Right hindlimb (tissue), 1 donor: ENCODE results near the gene SUPT6H.
"Not testable (repeated sequence)": the region's sequence is repeated elsewhere in the genome, so short reads cannot be mapped to it uniquely, and the experiment has no call there.

ENCODE experiments used
- DNase-seq: peaks from one replicate; pipeline ENCODE4 v3.0.0-alpha.2; 2018

Gene SUPT6H

DNA sequence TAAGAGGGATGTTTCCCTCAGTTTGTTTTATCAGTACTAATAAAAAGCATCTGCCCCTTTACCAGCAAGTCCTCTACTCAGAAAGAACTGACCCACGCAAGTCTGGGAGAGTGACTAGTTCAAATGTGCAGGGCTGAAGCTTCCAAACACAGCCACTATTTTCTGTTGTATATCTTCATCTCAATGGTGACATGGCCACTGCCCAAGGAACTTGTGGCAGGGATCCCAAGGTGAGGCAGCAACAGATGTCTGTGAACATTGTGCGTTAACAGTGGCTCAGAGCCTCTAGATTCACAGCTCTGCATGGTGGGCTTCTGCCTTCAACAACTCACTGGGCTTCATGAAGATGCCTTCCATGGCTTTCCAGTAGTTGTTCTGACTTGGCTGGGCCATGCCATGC is 13.3 kb upstream of the SUPT6H start:
- DNase-seq: no peak

DNA sequence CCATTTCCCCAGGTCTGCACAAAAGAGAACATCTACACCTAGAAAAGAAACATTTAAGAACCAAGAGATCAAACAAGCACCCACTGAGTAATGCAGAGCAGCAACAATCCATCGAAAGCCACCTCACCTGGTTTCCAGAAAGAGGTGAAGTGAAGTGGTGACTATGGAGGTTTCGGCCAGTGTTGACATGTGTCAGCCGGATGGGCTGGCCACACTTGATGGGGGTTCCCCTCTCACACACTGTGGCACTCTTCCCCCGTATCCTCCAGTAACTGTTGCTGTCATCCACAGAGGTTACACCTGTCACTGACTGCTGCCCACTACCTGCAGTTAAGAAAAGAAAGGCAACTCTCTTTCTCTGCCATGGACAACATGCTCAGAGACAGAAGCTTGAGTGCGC is 6.8 kb upstream of the SUPT6H start:
- DNase-seq: no peak

DNA sequence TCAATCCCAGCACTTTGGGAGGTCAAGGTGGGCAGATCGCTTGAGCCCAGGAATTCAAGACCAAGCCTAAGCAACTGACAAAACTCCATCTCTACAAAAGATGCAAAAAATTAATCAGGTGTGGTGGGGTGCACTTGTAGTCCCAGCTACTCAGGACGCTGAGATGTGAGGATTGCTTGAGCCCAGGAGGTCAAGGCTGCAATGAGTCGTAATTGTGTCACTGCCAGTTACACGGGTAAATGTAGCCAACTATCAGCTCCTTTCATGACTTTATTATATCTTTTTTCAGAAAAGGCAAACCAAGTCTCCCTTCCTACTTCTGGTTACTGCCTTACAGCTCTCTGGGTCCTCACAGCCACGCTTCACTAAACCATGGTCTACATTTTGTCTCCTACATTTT is 4.2 kb upstream of the SUPT6H start:
- DNase-seq: no peak

DNA sequence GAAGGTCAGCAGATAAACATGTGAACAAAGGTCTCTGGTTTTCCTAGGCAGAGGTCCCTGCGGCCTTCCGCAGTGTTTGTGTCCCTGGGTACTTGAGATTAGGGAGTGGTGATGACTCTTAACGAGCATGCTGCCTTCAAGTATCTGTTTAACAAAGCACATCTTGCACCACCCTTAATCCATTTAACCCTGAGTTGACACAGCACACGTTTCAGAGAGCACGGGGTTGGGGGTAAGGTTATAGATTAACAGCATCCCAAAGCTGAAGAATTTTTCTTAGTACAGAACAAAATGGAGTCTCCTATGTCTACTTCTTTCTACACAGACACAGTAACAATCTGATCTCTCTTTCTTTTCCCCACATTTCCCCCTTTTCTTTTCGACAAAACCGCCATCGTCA is 3.7 kb upstream of the SUPT6H start:
- not testable (repeated sequence) for DNase-seq

DNA sequence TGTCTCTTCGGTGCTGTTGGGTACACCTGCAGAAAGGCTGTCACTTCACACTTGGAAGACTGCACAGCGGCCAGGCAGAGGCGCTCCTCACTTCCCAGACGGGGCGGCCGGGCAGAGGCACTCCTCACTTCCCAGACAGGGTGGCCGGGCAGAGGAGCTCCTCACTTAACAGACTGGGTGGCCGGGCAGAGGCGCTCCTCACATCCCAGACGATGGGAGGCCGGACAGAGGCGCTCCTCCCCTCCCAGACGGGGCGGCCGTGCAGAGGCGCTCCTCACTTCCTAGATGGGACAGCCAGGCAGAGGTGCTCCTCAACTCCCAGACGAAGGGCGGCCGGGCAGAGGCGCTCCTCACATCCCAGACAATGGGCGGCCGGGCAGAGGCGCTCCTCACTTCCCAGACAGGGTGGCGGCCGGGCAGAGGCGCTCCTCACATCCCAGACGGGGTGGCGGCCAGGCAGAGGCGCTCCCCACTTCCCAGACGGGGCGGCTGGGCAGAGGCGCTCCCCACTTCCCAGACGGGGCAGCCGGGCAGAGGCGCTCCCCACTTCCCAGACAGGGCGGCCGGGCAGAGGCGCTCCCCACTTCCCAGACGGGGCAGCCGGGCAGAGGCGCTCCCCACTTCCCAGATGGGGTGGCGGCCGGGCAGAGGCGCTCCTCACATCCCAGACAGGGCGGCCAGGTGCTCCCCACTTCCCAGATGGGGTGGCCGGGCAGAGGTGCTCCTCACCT is 3.1 kb upstream of the SUPT6H start:
- DNase-seq: not testable (repeated sequence)

DNA sequence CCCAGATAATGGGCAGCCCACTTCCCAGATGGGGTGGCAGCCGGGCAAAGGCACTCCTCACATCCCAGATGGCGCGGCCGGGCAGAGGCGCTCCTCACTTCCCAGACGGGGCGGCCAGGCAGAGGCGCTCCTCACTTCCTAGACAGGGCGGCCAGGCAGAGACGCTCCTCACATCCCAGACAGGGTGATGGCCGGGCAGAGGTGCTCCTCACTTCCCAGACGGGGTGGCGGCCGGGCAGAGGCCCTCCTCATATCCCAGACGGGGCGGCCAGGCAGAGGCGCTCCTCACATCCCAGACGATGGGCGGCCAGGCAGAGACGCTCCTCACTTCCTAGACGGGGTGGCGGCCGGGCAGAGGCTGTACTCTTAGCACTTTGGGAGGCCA is 2.5 kb upstream of the SUPT6H start:
- DNase-seq: not testable (repeated sequence)

DNA sequence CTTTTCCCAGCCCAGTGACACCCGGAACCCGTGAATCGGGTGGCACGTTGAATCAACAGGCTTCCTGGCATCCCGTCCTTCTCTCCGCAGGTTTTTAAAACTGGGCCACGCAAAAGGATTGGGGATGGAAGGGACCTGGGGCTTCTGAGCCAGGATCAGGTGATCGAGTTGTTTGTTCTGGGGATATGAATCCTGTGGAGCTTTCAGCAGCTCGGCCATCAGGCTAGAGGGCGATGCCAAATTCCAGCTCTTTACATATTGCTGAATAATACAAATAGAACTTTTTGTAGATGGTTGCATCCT is 473 bp downstream of the SUPT6H start:
- no peak for DNase-seq

DNA sequence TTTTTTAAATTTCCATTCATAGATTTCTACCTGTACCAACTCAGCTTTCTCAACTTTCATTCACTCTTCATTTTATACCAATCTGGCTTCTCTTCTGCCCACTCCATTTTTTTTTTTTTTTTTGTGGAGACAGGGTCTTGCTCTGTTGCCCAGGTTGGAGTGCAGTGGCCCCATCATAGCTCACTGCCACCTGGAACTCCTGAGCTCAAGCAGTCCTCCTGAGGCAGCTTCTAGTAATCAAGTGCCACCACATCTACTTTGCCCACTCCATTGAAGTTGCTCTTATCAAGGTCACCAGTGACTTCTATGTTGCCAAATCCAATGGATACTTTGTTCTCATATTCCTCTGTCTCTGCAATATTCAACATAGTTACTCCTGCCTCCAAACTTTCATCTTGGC is 1.7 kb downstream of the SUPT6H start:
- no peak for DNase-seq

DNA sequence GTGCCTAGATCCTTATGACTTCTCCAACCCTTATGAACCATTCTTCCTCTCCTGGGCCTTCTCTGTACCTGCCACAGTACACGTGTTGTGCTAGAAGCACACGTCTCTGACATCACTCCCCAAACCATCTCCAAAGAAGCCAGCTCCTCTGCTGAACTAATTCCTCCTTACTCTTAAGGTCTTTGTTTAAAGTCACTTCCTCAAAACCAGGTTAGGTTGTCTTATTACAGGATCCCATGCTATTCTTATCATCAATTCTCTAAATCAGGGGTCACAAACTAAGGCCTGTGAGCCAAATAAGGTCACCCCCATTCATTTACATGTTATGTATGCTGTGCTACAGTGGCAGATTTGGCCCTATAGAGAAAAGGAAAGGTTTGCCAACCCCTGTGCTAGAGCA is 4.0 kb downstream of the SUPT6H start:
- DNase-seq: no peak

DNA sequence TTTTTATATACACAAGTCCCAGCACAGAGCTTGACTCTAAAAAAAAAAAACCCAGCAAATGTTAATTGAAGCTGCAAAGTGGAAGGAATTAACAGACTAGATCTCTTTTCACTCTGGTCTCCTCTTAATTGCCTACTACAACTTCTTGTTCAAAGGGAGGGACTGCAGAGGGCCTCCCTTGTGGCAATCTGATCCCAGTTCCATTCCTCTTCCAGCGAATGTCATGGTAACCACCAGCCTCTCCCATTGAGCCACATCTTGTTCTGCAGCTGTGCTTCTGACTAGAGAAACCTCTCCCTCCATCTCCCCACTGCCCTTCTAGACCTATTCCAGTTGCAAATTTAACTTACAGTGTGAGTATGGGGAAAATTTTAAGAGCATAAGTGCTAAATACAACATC is 5.9 kb downstream of the SUPT6H start:
- no peak for DNase-seq

DNA sequence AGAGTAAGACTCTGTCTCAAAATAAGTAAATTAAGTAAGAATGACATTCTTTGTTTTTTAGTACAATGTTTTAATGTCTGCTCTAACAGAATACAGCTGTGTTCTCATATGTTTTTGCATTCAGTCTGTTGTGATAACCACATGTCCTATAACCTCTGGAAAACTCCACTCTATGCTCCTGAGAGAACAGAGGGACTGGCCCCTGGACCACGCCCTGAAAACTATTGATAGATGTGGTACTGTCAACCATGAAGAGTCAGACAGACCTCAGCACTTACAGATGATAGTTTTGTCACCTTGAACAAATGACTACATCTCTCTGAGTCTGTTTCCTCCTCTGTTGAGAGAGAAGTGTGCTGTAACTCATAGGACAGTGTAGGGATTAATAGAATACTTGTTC is 7.9 kb downstream of the SUPT6H start:
- DNase-seq: no peak

DNA sequence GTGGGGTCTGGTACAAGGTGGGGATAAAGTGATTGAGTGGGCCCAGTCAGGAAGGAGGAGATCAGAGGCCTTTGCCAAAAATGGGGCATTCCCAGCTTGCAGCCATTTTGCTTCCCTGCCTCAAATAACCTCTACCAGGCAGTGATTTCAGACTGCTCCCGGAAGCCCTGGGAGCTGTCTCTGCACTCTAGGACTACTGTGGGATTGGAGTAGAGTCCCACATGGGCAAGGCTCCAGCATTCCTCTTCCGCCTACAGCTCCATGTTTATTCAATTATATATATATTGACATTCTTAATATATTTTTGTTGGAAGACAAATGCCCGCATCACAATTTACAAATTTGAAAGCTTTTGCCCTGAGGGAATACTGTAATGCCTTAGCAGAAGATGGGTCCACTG is 13.5 kb downstream of the SUPT6H start:
- DNase-seq: no peak

DNA sequence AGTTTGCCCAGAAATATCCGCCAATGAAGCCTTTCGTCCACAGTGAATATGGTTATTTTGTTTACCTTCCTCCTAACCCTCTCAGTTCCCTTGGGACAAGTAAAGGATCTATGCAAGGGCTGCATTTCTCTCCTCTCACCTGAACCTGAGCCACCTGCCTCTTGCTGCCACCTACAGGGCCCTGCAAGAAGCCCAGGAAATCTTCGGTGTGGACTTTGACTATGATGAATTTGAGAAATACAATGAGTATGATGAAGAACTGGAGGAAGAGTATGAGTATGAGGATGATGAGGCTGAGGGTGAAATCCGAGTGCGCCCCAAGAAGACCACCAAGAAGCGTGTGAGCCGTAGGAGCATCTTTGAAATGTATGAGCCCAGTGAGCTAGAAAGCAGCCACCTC is 14.0 kb downstream of the SUPT6H start:
- DNase-seq: no peak

DNA sequence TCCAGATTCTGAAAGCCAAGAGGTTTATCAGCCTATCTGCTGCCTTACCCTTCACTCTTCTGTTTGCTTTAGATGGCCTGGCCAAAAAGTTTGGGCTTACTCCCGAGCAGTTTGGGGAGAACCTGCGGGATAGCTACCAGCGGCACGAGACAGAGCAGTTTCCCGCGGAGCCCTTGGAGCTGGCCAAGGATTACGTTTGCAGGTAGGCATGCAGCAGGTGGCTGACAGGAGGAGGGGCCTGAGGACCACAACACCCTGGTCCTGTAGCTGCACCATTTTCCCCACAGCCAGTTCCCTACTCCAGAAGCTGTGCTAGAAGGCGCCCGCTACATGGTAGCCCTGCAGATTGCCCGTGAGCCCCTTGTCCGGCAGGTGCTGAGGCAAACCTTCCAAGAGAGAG is 20.6 kb downstream of the SUPT6H start:
- no peak for DNase-seq

DNA sequence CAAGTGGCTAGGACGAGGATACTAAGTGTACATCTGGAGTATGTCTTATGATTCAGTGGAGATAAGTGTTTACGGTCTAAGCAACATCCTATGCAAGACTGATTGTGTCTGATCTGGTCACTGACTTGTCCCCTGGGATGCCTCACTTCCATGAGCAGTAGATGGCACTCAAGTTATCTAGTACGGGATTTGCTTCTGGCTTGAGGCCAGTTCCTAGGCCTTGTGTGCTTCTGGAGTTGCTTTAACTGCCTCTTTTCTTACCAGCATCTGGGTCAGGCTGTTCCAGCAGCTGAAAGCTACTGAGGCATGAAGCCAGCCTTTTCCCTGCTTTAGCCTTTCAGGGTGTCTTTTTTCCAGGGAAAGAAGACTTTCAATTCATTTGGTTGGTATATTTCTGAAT is 23.0 kb downstream of the SUPT6H start:
- DNase-seq: no peak

DNA sequence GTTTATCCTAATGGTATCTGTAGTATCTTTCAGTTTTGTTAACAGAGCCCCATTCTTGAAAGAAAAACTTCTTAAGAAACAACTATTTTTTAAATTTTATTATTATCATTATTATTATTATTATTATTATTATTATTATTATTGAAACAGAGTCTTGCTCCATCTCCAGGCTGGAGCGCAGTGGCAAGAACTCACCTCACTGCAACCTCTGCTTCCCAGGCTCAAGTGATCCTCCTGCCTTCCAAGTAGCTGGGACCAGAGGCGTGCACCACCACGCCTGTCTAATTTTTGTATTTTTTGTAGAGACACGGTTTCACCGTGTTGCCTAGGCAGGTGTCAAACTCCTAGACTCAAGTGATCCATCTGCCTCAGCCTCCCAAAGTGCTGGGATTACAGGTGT is 23.4 kb downstream of the SUPT6H start:
- no peak for DNase-seq

DNA sequence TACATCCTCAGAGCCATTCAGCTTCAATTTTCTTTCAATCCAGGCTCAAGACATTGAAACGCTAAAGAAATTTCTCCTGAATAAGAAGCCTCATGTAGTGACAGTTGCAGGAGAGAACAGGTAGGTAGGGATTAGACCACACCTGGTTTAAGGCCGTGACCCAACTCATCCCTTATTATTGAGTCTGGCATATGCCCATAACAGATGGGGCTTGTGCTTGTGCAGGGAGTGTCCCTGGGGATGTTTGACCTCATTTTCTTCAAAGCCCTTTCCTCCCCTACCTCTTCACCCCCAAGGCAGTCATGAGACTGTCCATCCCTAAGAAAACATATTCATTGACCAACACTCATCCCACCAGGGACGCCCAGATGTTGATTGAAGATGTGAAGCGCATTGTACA is 24.3 kb downstream of the SUPT6H start:
- DNase-seq: no peak

DNA sequence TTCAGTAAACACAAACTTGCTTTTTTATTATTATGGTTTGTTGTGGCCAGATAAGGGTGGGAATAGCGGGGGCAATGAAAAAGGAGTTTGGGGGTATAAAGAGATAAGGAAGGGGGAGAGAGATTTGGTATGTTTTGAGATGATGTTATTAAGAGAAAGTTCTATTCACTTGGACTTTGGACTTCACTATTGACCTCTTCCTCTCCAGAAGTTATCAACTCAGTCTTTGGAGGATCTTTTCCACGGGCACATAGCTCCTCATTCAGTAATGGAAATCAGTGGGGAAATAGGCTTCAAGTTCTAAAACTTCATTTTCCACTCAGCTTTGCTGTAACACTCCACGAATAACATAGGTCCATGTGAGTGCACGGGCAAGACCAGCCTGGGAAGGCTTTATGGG is 26.5 kb downstream of the SUPT6H start:
- DNase-seq: no peak

DNA sequence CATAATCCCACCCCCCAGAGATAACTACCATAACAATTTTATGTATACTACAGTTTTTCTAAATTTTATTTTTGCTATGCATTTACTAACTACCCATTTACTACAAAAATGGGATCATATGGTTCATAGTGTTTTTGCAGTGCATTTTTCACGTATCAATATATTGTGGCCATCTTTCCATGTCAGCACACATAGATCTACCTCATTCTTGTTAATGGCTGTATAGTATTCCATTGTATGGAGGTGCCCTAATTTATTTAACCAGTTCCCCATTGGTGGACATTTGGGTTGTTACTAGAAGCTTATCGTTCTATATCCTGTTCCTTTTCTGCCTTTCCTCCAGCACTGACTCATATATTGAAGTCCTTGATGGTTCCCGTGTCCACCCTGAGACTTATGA is 27.0 kb downstream of the SUPT6H start:
- DNase-seq: no peak

DNA sequence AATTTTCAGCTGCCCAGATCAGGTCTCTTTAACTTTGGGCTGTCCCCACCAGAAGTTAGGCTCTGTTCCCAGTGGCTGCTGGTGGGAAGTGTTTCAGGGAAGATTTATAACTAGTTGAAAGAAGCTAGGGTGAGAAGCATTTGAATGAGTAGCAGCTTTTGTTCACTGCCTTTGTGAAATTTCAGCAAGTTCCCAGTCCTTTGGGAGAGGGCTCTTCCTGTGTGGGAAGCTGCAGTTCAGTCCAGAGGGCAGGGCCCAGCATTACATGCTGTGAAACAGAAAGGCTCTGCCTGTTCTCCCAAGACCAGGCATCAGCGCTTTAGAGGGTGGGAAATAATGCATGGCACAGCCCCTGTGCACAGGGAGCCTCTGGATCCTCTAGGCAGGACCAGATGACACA is 31.9 kb downstream of the SUPT6H start:
- DNase-seq: peak; percentile 1

DNA sequence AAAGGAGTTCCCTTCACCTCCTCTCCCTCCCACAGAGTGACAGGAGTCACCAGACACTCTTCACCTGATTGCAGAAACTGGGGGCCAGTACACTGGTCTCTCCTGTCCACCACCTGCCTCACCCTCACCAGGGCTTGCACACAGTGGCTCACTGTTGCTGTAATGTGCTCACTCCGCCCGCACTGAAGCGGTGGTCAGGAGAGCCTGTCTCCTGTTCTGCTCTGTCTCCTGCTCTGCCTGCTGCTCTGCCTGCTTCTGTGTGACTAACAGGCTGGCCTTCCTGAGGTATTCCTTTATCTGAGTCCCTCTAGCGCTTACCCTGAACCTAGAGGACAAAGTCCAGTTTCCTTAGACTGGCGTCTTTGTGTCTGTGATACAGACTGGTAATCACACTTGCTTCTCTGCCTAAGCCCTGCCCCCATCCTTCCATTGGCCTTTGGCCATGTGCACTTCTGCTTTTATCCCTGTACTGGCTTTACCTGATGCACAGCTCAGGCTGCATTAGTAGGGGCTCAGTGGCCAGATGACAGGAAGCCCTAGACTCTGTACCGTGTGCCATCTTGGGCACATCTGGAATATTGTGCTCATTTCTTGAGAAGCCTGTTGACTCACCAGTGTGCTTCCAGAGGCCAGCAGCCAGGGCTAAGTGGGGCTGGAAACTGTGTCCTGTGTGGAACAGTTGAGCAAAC is 36.4 kb downstream of the SUPT6H start:
- DNase-seq: no peak

DNA sequence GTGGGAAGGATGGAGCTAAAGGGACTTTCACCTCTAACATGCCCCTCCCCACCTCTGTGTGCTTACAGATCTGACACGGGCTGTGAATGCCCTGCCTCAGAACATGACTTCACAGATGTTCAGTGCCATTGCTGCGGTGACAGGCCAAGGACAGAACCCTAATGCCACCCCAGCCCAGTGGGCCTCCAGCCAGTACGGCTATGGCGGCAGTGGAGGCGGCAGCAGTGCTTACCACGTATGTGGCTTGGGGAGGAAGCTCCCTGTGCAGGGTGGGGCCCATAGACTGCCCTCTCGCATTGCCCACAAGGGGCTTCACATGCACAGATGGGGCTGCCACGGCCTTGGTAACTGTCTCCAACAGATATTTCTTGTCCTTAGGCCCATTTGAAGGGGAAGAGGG is 38.3 kb downstream of the SUPT6H start:
- DNase-seq: no peak

DNA sequence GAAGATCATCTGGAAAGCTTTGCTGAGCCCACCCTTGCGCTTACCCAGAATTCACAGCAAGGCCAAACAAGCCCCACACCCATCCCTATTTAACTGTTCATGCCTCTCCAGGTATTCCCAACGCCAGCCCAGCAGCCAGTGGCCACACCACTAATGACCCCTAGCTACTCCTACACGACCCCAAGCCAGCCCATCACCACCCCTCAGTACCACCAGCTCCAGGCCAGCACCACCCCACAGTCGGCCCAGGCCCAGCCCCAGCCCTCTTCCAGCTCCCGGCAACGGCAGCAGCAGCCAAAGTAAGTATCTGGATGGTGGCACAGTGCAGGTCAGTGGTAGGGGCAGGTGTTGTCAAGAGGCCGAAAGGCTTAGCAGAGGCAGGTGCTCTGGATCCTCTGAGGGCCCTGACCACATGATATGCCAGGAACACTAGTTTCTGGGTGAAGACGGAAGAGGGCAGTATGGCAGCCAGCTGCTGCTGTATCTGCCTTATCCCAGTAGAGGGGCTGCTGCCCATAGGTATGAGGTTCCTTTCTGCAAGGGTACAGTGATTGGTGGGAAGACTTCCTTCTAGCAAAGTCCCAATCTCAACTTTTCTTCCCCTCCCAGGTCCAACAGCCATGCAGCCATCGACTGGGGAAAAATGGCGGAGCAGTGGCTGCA is 39.0 kb downstream of the SUPT6H start:
- no peak for DNase-seq

DNA sequence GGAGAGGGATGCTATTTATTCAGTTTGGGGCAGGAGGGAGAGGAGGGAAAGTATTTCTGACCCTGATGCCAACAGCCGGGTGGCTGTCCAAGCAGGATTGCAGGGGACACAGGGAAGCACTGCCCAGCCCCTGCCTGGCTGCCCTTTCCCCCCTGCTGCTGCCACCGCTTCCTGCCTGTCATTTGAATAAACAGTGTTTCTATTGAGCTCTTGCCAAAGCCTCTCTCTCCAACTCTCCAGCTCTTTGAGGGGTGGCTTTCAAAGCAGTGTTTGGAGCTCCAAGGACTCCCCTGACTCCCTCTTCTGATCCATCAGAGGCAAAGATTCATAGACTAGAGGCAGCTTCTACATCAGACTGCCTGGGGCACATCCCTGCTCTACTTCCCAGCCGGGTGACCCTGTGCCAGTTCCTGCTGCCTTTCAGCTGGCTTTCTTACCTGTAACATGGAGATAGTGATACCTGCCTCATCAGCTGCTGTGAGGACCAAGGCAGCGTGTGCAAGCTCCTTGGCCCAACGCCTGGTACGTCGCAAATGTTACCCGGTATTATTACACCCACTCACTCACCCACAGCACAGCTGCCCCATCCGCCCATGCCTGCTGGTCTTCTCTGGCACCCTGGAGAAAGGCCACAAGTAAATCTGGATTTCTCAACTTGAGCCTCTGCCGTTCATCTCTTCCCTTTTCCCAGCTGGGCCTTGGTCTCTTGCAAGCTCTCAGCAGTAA is 40.2 kb downstream of the SUPT6H start:
- no peak for DNase-seq
